ENCODE measurements around the gene TUBGCP6. TPM values are rescaled to one million over a fixed set of nuclear protein-coding genes. Genes with fewer than 3 reads are reported as not detected.

The TUBGCP6 gene
- total and polyA plus RNA-seq, 10 of the 15 experiments (the other 5 are each of a cell fraction or from before 2014, with no cell fraction given), result 0.74 to 41.4 (median 19.4) TPM

DNA sequence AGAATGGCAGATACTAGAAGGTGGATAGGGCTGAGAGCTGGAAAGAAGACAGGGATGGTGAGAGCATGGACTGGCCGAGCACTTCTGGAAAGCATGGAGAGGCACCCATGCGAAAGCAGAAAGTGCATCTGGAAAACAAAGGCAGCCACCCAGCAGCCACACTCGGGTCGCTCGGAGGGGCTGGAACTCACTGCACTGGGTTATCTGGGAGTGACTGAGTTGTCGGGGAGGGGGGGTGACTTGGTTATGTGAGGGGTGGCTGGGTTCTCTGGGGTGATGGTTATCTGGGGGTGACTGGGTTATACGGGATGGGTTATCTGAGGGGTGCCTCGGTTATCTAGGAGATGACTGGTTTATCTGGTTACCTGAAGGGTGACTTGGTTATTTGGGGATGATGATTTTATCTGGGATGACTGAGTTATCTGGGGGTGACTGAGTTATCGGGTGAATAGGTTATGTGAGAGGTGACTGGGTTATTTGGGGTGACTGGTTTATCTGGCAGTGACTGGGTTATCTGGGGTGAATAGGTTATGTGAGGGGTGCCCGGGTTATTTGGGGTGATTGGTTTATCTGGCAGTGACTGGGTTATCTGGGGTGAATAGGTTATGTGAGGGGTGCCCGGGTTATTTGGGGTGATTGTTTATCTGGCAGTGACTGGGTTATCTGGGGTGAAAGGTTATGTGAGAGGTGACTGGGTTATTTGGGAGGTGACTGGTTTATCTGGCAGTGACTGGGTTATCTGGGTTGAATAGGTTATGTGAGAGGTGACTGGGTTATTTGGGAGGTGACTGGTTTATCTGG lies 76.9 kb downstream of the TUBGCP6 start:
- in situ Hi-C loops (cut with MboI), result no loop called here
- ChIA-PET CTCF (no interaction called here), SMC1A (ENCODE audit: uncharacterized antibody, unreplicated experiment) (no interaction called here), POLR2A (no interaction called here), RAD21 (ENCODE audit: unreplicated experiment) (no interaction called here)
- Histone ChIP-seq H4K20me1 (ENCODE audit: control insufficient read depth, insufficient read depth) (no peaks in the 10 kb centered on the region), H3K4me1 (ENCODE audit: control insufficient read depth, insufficient read depth, low read length) (no peaks in the 10 kb centered on the region), H3K27me3 (replicated peaks in 1 of 2; ENCODE audit: control insufficient read depth in 2 of 2, insufficient read depth in 2 of 2, low read length in 1 of 2) (peaks cover 2 to 5% of the 10 kb centered on the region in 2 experiments; a peak in 3 of 4 replicates), H3K9ac (ENCODE audit: control insufficient read depth, insufficient read depth, low read length) (no peak overlapping the region), H3K36me3 (ENCODE audit: control insufficient read depth in 2 of 2, insufficient read depth in 2 of 2, low read length in 1 of 2) (no peaks in the 10 kb centered on the region), H3K4me3 (no peak overlapping the region), H2AFZ (ENCODE audit: control insufficient read depth, low read depth, low read length) (no peak overlapping the region), H3K9me3 (replicated peaks; ENCODE audit: control insufficient read depth, insufficient read depth, low read length) (no peaks in the 10 kb centered on the region), H3K27ac (ENCODE audit: control insufficient read depth, insufficient read depth) (no peak overlapping the region), H3K79me2 (ENCODE audit: control insufficient read depth, insufficient read depth, low read length) (no peaks in the 10 kb centered on the region), H3K4me2 (ENCODE audit: control insufficient read depth, insufficient read depth) (no peak overlapping the region)
- intact Hi-C loops (cut with micrococcal nuclease; ENCODE audit: unreplicated experiment), result no loop called here
- FAIRE-seq (no peak), DNase-seq (ENCODE audit: low read depth, low spot score) (no peak), ATAC-seq (no peak)
- 84% methylated on average over 11 of the region's 11 CpGs for WGBS (ENCODE audit: insufficient coverage, insufficient replicate concordance, low lambda C conversion rate, missing lambda C conversion rate)
- TF ChIP-seq TCF3 (IDR thresholded peaks at IDR 0.05; ENCODE audit: borderline replicate concordance, insufficient read depth, low read depth, low read length) (no peak), BACH1 (IDR thresholded peaks at IDR 0.05; ENCODE audit: borderline replicate concordance) (no peak), MYC (IDR thresholded peaks at IDR 0.05; ENCODE audit: insufficient read depth, insufficient read length, insufficient replicate concordance, low read length, severe bottlenecking) (no peak), RCOR1 (conservative IDR thresholded peaks at IDR 0.05; ENCODE audit: low read depth, low read length) (no peak), ASH2L (IDR thresholded peaks at IDR 0.05; ENCODE audit: borderline replicate concordance, low read depth) (no peak), CHD1 (IDR thresholded peaks at IDR 0.05; ENCODE audit: low read depth, low read length) (no peak), POLR2AphosphoS2 (IDR thresholded peaks at IDR 0.05; ENCODE audit: low read depth, low read length) (no peak), TBL1XR1 (IDR thresholded peaks at IDR 0.05; ENCODE audit: low read depth, low read length) (no peak)
- TF ChIP-seq, protein P1, sequence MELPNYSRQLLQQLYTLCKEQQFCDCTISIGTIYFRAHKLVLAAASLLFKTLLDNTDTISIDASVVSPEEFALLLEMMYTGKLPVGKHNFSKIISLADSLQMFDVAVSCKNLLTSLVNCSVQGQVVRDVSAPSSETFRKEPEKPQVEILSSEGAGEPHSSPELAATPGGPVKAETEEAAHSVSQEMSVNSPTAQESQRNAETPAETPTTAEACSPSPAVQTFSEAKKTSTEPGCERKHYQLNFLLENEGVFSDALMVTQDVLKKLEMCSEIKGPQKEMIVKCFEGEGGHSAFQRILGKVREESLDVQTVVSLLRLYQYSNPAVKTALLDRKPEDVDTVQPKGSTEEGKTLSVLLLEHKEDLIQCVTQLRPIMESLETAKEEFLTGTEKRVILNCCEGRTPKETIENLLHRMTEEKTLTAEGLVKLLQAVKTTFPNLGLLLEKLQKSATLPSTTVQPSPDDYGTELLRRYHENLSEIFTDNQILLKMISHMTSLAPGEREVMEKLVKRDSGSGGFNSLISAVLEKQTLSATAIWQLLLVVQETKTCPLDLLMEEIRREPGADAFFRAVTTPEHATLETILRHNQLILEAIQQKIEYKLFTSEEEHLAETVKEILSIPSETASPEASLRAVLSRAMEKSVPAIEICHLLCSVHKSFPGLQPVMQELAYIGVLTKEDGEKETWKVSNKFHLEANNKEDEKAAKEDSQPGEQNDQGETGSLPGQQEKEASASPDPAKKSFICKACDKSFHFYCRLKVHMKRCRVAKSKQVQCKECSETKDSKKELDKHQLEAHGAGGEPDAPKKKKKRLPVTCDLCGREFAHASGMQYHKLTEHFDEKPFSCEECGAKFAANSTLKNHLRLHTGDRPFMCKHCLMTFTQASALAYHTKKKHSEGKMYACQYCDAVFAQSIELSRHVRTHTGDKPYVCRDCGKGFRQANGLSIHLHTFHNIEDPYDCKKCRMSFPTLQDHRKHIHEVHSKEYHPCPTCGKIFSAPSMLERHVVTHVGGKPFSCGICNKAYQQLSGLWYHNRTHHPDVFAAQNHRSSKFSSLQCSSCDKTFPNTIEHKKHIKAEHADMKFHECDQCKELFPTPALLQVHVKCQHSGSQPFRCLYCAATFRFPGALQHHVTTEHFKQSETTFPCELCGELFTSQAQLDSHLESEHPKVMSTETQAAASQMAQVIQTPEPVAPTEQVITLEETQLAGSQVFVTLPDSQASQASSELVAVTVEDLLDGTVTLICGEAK (IDR thresholded peaks at IDR 0.05; ENCODE audit: borderline replicate concordance), result no peak
- TF ChIP-seq, protein P2, sequence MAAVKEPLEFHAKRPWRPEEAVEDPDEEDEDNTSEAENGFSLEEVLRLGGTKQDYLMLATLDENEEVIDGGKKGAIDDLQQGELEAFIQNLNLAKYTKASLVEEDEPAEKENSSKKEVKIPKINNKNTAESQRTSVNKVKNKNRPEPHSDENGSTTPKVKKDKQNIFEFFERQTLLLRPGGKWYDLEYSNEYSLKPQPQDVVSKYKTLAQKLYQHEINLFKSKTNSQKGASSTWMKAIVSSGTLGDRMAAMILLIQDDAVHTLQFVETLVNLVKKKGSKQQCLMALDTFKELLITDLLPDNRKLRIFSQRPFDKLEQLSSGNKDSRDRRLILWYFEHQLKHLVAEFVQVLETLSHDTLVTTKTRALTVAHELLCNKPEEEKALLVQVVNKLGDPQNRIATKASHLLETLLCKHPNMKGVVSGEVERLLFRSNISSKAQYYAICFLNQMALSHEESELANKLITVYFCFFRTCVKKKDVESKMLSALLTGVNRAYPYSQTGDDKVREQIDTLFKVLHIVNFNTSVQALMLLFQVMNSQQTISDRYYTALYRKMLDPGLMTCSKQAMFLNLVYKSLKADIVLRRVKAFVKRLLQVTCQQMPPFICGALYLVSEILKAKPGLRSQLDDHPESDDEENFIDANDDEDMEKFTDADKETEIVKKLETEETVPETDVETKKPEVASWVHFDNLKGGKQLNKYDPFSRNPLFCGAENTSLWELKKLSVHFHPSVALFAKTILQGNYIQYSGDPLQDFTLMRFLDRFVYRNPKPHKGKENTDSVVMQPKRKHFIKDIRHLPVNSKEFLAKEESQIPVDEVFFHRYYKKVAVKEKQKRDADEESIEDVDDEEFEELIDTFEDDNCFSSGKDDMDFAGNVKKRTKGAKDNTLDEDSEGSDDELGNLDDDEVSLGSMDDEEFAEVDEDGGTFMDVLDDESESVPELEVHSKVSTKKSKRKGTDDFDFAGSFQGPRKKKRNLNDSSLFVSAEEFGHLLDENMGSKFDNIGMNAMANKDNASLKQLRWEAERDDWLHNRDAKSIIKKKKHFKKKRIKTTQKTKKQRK (IDR thresholded peaks at IDR 0.05; ENCODE audit: low read depth, low read length), result no peak
- BruUV-seq (replicated peaks), result no TSS peak
